ENCODE measurements around the gene STAT5B. TPM values are rescaled to one million over a fixed set of nuclear protein-coding genes. Genes with fewer than 3 reads are reported as not detected.
"Not testable (repeated sequence)": the region's sequence is repeated elsewhere in the genome, so short reads cannot be mapped to it uniquely, and the experiment has no call there.

The STAT5B gene
- total RNA-seq, 1 donor from 2014 or later = 80.6 TPM

GRCh38 chr17:42309142-42309541 lies 33.0 kb upstream of the STAT5B start:
- DNase-seq (ENCODE audit: low spot score in 2 of 2) = no peak
- no peak for TF ChIP-seq CTCF (IDR thresholded peaks at IDR 0.05)
- Histone ChIP-seq H3K4me3 (no peak overlapping the region), H3K9me3 (no peaks in the 10 kb centered on the region), H3K27ac (peak overlapping the region; percentile 40 to 52), H3K27me3 (no peaks in the 10 kb centered on the region), H3K36me3 (peaks cover 45 to 85% of the 10 kb centered on the region in 2 donors), H3K4me1 (peaks cover 0 to 17% of the 10 kb centered on the region in 2 donors)
- intact Hi-C loops (cut with DNase I) = no loop called here

DNA sequence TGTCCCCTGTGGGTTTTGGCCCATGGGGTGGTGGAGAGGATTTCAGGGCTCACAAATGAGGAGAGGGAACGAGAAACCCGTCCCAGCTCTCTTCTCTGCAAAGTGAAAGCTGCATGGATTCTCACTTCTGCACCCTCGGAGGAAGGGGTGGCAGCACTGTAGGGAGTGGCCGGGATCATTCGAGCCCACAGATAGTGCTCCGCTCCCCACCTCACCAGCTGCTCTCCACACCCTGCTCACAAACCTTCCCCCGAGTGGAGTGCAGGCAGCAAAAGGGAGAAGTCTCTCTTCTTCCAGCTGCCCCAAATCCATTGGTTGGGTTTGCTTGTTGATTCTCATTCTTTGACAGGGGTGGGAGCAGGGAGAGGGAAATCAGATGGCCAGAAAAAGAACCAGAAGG lies 32.3 kb upstream of the STAT5B start:
- no peaks in the 10 kb centered on the region for H3K27me3 ChIP-seq
- no peak overlapping the region for H3K27ac ChIP-seq
- H3K9me3 ChIP-seq = no peaks in the 10 kb centered on the region
- no peak for DNase-seq (ENCODE audit: low spot score in 2 of 2)
- no peak for TF ChIP-seq CTCF (IDR thresholded peaks at IDR 0.05)
- H3K4me3 ChIP-seq = no peak overlapping the region
- H3K36me3 ChIP-seq = peaks cover 44 to 85% of the 10 kb centered on the region in 2 donors
- H3K4me1 ChIP-seq = peaks cover 0 to 17% of the 10 kb centered on the region in 2 donors
- intact Hi-C loops (cut with DNase I) = no loop called here

DNA sequence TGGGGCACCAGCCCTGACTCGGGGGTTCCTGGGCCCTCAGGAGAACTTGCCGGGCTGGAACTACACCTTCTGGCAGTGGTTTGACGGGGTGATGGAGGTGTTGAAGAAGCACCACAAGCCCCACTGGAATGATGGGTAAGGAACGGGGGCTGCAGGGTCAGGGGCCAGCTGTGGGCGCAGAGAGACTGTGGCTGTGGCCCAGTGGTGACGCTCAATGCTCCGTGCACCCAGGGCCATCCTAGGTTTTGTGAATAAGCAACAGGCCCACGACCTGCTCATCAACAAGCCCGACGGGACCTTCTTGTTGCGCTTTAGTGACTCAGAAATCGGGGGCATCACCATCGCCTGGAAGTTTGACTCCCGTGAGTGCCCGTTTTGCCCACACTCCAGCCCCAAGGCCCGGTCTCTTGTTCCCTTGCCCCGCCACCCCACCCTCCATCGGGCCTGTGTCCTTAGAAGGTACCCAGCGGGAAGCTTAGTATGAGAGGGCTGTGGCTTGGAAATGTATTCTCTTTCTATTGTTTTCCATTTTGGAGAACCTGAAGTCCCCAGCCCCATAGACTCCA lies 31.3 kb upstream of the STAT5B start:
- H3K27ac ChIP-seq = no peak overlapping the region
- intact Hi-C loops (cut with DNase I) = no loop called here
- TF ChIP-seq CTCF (IDR thresholded peaks at IDR 0.05) = no peak
- H3K9me3 ChIP-seq = no peaks in the 10 kb centered on the region
- no peaks in the 10 kb centered on the region for H3K27me3 ChIP-seq
- DNase-seq (ENCODE audit: low spot score in 2 of 2) = no peak
- H3K4me3 ChIP-seq = no peak overlapping the region
- peaks cover 0 to 13% of the 10 kb centered on the region in 2 donors for H3K4me1 ChIP-seq
- peaks cover 48 to 85% of the 10 kb centered on the region in 2 donors for H3K36me3 ChIP-seq

GRCh38 chr17:42306385-42306667 lies 30.1 kb upstream of the STAT5B start:
- Histone ChIP-seq H3K36me3 (peaks cover 59 to 95% of the 10 kb centered on the region in 2 donors), H3K27ac (no peak overlapping the region)

DNA sequence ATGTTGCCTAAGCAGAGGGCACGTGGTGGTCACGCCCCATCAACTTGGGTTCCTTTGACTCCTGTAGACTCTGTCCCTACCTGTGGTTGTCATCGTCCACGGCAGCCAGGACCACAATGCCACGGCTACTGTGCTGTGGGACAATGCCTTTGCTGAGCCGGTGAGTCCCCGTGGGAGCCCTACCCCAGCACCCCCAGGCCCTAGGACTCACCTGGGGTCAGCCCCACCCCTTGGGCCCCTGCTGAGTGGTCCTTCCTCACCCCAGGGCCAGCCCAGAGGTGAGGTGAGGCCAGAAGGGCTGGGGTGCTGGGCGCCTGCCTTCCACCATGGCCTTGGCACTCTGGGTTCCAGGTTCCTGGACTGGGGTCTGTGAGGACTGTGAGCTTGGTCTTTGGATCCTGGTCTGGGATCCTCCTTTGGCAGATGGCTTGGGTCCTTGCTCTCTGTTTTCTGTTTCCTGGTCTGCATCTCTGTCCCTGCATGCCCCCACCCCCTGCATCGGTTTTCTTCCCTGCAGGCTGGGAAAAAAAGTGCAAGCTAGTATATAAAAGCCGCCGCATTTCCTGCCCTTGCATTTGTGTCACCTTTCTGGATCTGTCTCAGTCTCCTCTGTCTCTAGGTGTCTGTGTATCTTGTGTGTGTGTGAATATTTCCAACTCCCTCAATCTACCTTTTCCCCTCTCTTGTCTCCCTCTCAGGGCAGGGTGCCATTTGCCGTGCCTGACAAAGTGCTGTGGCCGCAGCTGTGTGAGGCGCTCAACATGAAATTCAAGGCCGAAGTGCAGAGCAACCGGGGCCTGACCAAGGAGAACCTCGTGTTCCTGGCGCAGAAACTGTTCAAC lies 29.6 kb upstream of the STAT5B start:
- Histone ChIP-seq H3K9me3 (no peaks in the 10 kb centered on the region), H3K4me1 (no peaks in the 10 kb centered on the region), H3K36me3 (peaks cover 65 to 97% of the 10 kb centered on the region in 2 donors), H3K27me3 (no peaks in the 10 kb centered on the region), H3K4me3 (no peak overlapping the region), H3K27ac (no peak overlapping the region)
- no peak for DNase-seq (ENCODE audit: low spot score in 2 of 2)
- intact Hi-C loops (cut with DNase I) = no loop called here
- TF ChIP-seq CTCF (IDR thresholded peaks at IDR 0.05) = no peak

More at GRCh38 chr17:42306385-42306667, 30.1 kb upstream of the STAT5B start:
- TF ChIP-seq CTCF (IDR thresholded peaks at IDR 0.05) = no peak
- intact Hi-C loops (cut with DNase I) = no loop called here
- Histone ChIP-seq H3K27me3 (no peaks in the 10 kb centered on the region), H3K9me3 (no peaks in the 10 kb centered on the region), H3K4me1 (peaks cover 0 to 1% of the 10 kb centered on the region in 2 donors), H3K4me3 (no peak overlapping the region)
- no peak for DNase-seq (ENCODE audit: low spot score in 2 of 2)

DNA sequence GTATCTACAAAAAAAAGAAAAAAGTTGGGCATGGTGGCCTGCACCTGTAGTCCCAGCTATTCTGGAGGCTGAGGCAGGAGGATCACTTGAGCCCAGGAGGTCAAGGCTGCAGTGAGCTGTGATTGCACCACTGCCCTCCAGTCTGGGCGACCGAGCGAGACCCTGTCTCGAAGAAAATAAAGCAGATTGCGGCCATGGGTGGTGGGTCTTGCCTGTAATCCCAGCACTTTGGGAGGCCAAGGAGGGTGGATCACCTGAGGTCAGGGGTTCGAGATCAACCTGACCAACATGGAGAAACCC lies 28.8 kb upstream of the STAT5B start:
- H3K27me3 ChIP-seq; H3K9me3 ChIP-seq; H3K4me3 ChIP-seq; H3K27ac ChIP-seq; DNase-seq (ENCODE audit: low spot score in 2 of 2); H3K4me1 ChIP-seq; intact Hi-C loops (cut with DNase I): not testable (repeated sequence)
- H3K36me3 ChIP-seq = peaks cover 69 to 91% of the 10 kb centered on the region in 2 donors

Measured in ascending aorta (tissue), 2 donors.